Measurements from ENCODE around the gene TTYH3. TPM values are rescaled to one million over a fixed set of nuclear protein-coding genes. Genes with fewer than 3 reads are reported as not detected.

Gene TTYH3
- total RNA-seq, 1 donor from 2014 or later, result 51.7 TPM

DNA sequence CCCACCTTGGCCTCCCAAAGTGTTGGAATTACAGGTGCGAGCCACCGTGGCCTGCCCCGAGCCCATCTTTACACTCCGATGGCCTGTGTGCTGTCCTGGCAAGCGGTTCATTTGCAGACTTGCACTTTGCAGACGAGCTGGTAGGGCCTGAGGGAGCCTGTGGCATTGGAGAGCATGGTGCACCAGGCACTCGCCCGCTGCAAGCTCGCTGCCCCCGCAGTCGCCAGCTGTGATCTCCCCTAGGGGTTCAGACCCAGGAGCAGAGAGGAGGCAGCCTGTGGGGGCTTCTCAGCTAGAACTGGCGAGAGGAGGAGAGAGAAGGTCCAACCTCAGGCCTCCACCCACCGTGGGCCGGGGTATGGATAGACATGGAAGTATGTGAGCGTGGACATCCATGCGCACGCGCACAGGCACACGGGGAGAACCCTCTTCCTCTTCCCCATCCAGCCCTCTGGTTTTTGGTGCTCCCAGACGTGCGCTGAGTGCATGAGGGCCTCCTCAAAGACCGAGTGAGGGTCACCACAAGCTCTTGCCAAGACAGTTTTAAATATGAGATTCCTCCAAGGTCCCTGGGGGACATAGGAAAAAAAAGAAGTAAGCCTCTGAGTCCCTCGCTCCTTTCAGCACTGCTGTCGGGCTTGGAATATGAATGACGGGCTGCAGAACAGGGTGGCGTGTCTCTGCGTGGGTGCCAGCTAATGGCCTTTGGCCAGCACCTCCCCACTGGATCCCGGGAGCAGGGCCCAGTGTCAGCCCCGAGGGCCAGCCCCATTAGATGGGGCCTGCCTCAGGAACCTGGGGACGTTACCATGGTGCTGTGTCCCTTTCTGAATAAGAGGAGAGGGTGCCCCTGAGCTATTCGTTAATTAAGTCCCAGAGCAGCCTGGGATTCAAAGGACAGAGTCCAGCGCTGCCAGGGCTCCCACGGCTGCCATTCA is 15.1 kb upstream of the TTYH3 start:
- intact Hi-C loops (cut with DNase I), result no loop called here
- H3K27me3 ChIP-seq (ENCODE audit: low read depth), result no peaks in the 10 kb centered on the region
- no peak for ATAC-seq
- no peaks in the 10 kb centered on the region for H3K36me3 ChIP-seq
- H3K4me1 ChIP-seq, result peaks cover 30% of the 10 kb centered on the region
- TF ChIP-seq, protein P1, sequence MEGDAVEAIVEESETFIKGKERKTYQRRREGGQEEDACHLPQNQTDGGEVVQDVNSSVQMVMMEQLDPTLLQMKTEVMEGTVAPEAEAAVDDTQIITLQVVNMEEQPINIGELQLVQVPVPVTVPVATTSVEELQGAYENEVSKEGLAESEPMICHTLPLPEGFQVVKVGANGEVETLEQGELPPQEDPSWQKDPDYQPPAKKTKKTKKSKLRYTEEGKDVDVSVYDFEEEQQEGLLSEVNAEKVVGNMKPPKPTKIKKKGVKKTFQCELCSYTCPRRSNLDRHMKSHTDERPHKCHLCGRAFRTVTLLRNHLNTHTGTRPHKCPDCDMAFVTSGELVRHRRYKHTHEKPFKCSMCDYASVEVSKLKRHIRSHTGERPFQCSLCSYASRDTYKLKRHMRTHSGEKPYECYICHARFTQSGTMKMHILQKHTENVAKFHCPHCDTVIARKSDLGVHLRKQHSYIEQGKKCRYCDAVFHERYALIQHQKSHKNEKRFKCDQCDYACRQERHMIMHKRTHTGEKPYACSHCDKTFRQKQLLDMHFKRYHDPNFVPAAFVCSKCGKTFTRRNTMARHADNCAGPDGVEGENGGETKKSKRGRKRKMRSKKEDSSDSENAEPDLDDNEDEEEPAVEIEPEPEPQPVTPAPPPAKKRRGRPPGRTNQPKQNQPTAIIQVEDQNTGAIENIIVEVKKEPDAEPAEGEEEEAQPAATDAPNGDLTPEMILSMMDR (IDR thresholded peaks at IDR 0.05), result no peak
- no peak overlapping the region for H3K27ac ChIP-seq
- no peak overlapping the region for H3K4me3 ChIP-seq
- DNase-seq, result no peak
- H3K9me3 ChIP-seq, result no peaks in the 10 kb centered on the region

- no peaks in the 10 kb centered on the region for H3K27me3 ChIP-seq (ENCODE audit: low read depth)
- H3K27ac ChIP-seq, result no peak overlapping the region
- H3K4me3 ChIP-seq, result no peak overlapping the region
- ATAC-seq, result no peak
- no peaks in the 10 kb centered on the region for H3K36me3 ChIP-seq
- peaks cover 36% of the 10 kb centered on the region for H3K4me1 ChIP-seq
- intact Hi-C loops (cut with DNase I), result no loop called here
- no peak for DNase-seq
- TF ChIP-seq, protein P1 (IDR thresholded peaks at IDR 0.05), result no peak
- H3K9me3 ChIP-seq, result no peaks in the 10 kb centered on the region
Measured at GRCh38 chr7:2617325-2617905, 14.4 kb upstream of the TTYH3 start.

DNA sequence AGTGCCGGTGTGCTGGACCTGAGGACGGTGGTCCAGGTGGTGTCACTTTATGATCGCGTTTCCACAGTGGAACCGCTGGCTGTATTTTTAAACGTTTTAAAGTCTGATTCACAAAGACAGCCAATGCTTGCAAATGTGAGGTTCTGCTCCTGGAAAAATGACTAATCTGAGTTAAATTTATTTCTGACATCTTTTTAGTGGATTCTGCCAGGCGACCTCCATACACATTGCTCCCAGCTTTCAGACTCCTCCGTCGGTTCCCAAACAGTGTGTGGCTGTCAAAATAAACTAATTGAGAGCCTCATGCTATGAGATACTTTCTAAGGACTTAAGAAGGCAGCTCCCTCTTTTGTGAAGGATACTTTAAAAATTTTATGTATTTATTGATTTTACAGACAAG is 12.7 kb upstream of the TTYH3 start:
- no peak for ATAC-seq

GRCh38 chr7:2621061-2621828 is 10.5 kb upstream of the TTYH3 start:
- no peaks in the 10 kb centered on the region for H3K36me3 ChIP-seq
- TF ChIP-seq, protein P1 (IDR thresholded peaks at IDR 0.05), result no peak
- no peak overlapping the region for H3K4me3 ChIP-seq
- DNase-seq (peak; percentile 63), ATAC-seq (peak; percentile 52 to 62)
- no peaks in the 10 kb centered on the region for H3K9me3 ChIP-seq
- no peak overlapping the region for H3K27ac ChIP-seq
- H3K27me3 ChIP-seq (ENCODE audit: low read depth), result no peaks in the 10 kb centered on the region
- intact Hi-C loops (cut with DNase I), result no loop called here
- H3K4me1 ChIP-seq, result peaks cover 34% of the 10 kb centered on the region

More for the DNA sequence above, 12.7 kb upstream of the TTYH3 start:
- Histone ChIP-seq H3K36me3 (no peaks in the 10 kb centered on the region), H3K4me1 (peaks cover 41% of the 10 kb centered on the region), H3K9me3 (no peaks in the 10 kb centered on the region), H3K27me3 (ENCODE audit: low read depth) (no peaks in the 10 kb centered on the region), H3K27ac (no peak overlapping the region), H3K4me3 (no peak overlapping the region)
- TF ChIP-seq, protein P1 (IDR thresholded peaks at IDR 0.05), result no peak
- intact Hi-C loops (cut with DNase I), result no loop called here
- no peak for DNase-seq

- TF ChIP-seq, protein P1 (IDR thresholded peaks at IDR 0.05), result no peak
- Histone ChIP-seq H3K9me3 (no peaks in the 10 kb centered on the region), H3K27me3 (ENCODE audit: low read depth) (no peaks in the 10 kb centered on the region), H3K27ac (no peak overlapping the region), H3K4me3 (no peak overlapping the region), H3K36me3 (no peaks in the 10 kb centered on the region), H3K4me1 (peaks cover 31% of the 10 kb centered on the region)
- DNase-seq (peak; percentile 49), ATAC-seq (no peak)
- intact Hi-C loops (cut with DNase I), result no loop called here
Measured at GRCh38 chr7:2621948-2622640, 9.7 kb upstream of the TTYH3 start.
